MG63 (cell line): ENCODE data around the gene RAB10. TPM values are rescaled to one million over a fixed set of nuclear protein-coding genes. Genes with fewer than 3 reads are reported as not detected.
"Not testable (repeated sequence)": the region's sequence is repeated elsewhere in the genome, so short reads cannot be mapped to it uniquely, and the experiment has no call there.

ENCODE experiments used
- DNase-seq: peaks from one replicate; pipeline ENCODE4 v3.0.0-alpha.2; 2020
- H3K27me3 ChIP-seq: fragments of 250-450 bp; sonication (Bioruptor Pico); 2 replicates; pipeline ENCODE4 v1.5.1; 2020; ENCODE audit warnings: mild to moderate bottlenecking, moderate library complexity
- H3K36me3 ChIP-seq: fragments of 250-450 bp; sonication (Bioruptor Pico); 2 replicates; pipeline ENCODE4 v1.5.1; 2020; ENCODE audit warnings: mild to moderate bottlenecking, moderate library complexity
- H3K4me3 ChIP-seq: fragments of 250-450 bp; sonication (Bioruptor Pico); 2 replicates; pipeline ENCODE4 v1.5.1; 2020; ENCODE audit warnings: mild to moderate bottlenecking, moderate library complexity
- H3K9me3 ChIP-seq: fragments of 250-450 bp; sonication (Bioruptor Pico); 2 replicates; pipeline ENCODE4 v1.5.1; 2020; ENCODE audit warnings: mild to moderate bottlenecking, moderate library complexity
- total RNA-seq: library from RNA; depleted of rRNA; stranded (reverse); fragments of >200 nt; shearing (Covaris generic); gene quantifications from 2 replicates; pipeline ENCODE4 v1.2.3, GENCODE V29; 2014; ENCODE audit warnings: low replicate concordance

RAB10 gene
- total RNA-seq, 1 experiment from 2014 or later, result 102 TPM

- no peaks in the 10 kb centered on the region for H3K27me3 ChIP-seq
These were observed 66.0 kb downstream of the RAB10 start for GRCh38 chr2:26099933-26100332.

GRCh38 chr2:26100384-26100783 lies 66.5 kb downstream of the RAB10 start:
- H3K9me3 ChIP-seq, result 0 out of 2 replicates have a peak, but pooled peaks cover 3% of the 10 kb centered on the region
- no peaks in the 10 kb centered on the region for H3K27me3 ChIP-seq
- DNase-seq, result no peak
- H3K36me3 ChIP-seq, result peaks cover 37% of the 10 kb centered on the region
- H3K4me3 ChIP-seq, result no peak overlapping the region

More at GRCh38 chr2:26099933-26100332, 66.0 kb downstream of the RAB10 start:
- H3K9me3 ChIP-seq, result 0 out of 2 replicates have a peak, but pooled peaks cover 3% of the 10 kb centered on the region
- no peak for DNase-seq
- H3K36me3 ChIP-seq, result peaks cover 33% of the 10 kb centered on the region
- no peak overlapping the region for H3K4me3 ChIP-seq

- Histone ChIP-seq H3K4me3 (no peak overlapping the region), H3K9me3 (0 out of 2 replicates have a peak, but pooled peaks cover 3% of the 10 kb centered on the region), H3K27me3 (no peaks in the 10 kb centered on the region), H3K36me3 (peaks cover 31% of the 10 kb centered on the region)
- no peak for DNase-seq
These were observed 69.9 kb downstream of the RAB10 start for GRCh38 chr2:26103752-26104151.

DNA sequence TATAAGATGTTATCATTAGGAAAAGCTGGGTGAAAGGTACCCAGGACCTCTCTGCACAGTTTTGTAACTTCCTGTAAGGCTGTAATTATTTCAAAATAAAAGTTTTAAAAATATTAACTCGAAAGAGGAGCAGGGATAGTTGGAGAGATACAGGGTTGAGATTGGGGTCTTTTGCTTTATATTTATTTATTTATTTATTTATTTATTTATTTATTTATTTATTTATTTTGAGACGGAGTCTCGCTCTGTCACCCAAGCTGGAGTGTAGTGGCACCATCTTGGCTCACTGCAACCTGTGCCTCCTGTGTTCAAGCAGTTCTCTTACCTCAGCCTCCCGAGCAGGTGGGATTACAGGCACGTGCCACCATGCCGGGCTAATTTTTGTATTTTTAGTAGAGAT lies 74.8 kb downstream of the RAB10 start:
- H3K9me3 ChIP-seq, H3K27me3 ChIP-seq, DNase-seq, H3K4me3 ChIP-seq: not testable (repeated sequence)
- peaks cover 38% of the 10 kb centered on the region for H3K36me3 ChIP-seq

DNA sequence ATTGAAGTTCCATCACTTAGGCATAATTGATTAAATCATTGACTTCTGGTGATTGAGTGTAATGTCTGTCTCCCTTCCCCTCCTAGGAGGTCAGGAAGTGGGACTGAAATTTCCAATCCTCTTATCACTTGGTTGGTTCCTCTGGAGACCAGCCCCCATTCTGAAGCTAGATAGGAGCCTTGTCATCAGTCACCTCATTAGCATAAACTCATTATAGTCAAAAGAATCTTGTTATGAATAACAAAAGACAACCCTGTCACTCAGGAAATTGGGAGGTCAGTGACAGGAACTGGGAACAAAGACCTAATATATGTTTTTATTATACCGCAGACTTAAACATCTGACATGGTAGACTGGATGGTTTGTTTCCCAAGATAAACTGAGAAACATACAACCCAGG lies 78.3 kb downstream of the RAB10 start:
- no peaks in the 10 kb centered on the region for H3K27me3 ChIP-seq
- no peaks in the 10 kb centered on the region for H3K9me3 ChIP-seq
- peaks cover 26% of the 10 kb centered on the region for H3K36me3 ChIP-seq
- DNase-seq, result no peak
- no peak overlapping the region for H3K4me3 ChIP-seq

DNA sequence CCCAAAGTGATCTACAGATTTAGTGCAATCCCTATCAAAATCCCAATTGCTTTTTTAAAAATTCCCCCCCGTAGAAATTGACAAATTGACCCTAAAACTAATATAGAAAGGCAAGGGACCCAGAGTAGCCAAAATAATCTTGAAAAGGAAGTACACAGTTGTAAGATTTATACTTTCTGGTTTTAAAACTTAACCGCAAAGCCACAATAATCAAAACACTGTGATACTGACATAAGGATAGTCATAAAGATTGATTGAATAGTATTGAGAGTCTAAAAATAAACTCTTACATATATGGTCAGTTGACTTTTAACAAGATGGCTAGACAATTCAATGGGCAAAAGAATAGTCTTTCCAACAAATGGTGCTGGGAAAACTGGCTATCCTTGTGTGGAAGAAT lies 80.3 kb downstream of the RAB10 start:
- no peaks in the 10 kb centered on the region for H3K9me3 ChIP-seq
- H3K36me3 ChIP-seq, result peaks cover 28% of the 10 kb centered on the region
- H3K27me3 ChIP-seq, result no peaks in the 10 kb centered on the region
- no peak overlapping the region for H3K4me3 ChIP-seq
- no peak for DNase-seq

DNA sequence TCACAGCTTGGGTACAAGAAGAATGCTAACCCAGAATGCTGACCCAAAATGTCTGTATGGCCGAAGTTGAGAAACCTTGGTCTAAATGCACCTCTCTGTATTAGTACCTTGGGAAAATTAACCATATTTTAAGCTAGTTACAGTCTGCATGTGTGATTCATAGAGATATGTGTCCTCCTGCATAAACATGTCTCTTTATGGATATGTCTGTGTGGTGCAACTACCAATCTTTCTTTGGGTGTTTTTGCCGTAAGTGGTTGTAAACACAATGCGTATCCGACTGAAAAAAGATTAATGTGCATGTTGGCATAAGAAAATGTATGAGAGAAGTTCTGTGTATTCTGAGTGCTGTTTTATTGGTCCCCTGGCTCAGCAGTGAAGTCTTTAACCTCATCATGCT lies 84.8 kb downstream of the RAB10 start:
- Histone ChIP-seq H3K9me3 (no peaks in the 10 kb centered on the region), H3K27me3 (no peaks in the 10 kb centered on the region), H3K36me3 (peaks cover 6% of the 10 kb centered on the region; the same call in 1 of the 2 replicates), H3K4me3 (no peak overlapping the region)
- no peak for DNase-seq

DNA sequence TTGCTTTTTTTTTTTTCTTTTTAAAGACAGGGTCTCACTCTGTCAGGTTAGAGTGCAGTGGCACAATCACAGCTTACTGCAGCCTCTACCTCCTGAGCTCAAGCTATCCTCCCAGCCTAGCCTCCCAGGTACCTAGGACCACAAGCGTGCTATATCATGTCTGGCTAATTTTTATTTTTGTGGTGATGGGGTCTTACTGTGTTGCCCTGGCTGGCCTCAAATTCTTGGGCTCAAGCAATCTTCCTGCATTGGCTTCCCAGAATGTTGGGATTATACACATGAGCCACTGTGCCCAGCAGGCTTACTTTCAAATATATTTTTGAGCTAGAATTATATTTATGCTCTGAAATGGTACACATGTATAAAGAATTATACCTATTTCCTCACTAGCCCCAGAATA lies 85.6 kb downstream of the RAB10 start:
- Histone ChIP-seq H3K36me3 (peaks cover 6% of the 10 kb centered on the region), H3K4me3 (no peak overlapping the region), H3K9me3 (no peaks in the 10 kb centered on the region), H3K27me3 (no peaks in the 10 kb centered on the region)
- no peak for DNase-seq

- DNase-seq, result no peak
- Histone ChIP-seq H3K27me3 (no peaks in the 10 kb centered on the region), H3K9me3 (no peaks in the 10 kb centered on the region), H3K4me3 (no peak overlapping the region), H3K36me3 (peaks cover 10% of the 10 kb centered on the region)
These were observed 88.7 kb downstream of the RAB10 start for GRCh38 chr2:26122630-26123029.

GRCh38 chr2:26123426-26123825 lies 89.5 kb downstream of the RAB10 start:
- DNase-seq, result no peak

GRCh38 chr2:26126074-26126473 lies 92.2 kb downstream of the RAB10 start:
- peaks cover 22% of the 10 kb centered on the region for H3K36me3 ChIP-seq
- no peak for DNase-seq
- no peaks in the 10 kb centered on the region for H3K9me3 ChIP-seq
- no peaks in the 10 kb centered on the region for H3K27me3 ChIP-seq
- no peak overlapping the region for H3K4me3 ChIP-seq

More at GRCh38 chr2:26123426-26123825, 89.5 kb downstream of the RAB10 start:
- no peaks in the 10 kb centered on the region for H3K27me3 ChIP-seq
- H3K9me3 ChIP-seq, result no peaks in the 10 kb centered on the region
- H3K4me3 ChIP-seq, result no peak overlapping the region
- peaks cover 18% of the 10 kb centered on the region for H3K36me3 ChIP-seq

DNA sequence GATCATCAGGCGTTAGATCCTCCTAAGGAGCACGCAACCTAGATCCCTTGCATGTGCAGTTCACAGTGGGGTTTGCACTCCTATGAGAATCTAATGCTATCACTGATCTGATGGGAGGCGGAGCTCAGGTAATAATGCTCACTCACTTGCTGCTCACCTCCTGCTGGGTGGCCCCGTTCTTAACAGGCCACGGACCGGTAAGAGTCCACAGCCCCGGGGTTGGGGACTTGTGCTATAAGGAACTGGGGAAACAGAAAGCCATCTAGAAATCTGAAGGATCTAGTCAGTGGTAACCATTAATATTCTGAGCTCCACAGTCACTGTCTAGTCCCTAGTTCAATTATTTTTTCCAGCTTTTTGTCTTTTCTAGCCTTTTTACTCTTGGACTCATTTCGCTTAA lies 94.3 kb downstream of the RAB10 start:
- Histone ChIP-seq H3K27me3 (no peaks in the 10 kb centered on the region), H3K9me3 (no peaks in the 10 kb centered on the region), H3K4me3 (no peak overlapping the region), H3K36me3 (peaks cover 20% of the 10 kb centered on the region)
- DNase-seq, result no peak

DNA sequence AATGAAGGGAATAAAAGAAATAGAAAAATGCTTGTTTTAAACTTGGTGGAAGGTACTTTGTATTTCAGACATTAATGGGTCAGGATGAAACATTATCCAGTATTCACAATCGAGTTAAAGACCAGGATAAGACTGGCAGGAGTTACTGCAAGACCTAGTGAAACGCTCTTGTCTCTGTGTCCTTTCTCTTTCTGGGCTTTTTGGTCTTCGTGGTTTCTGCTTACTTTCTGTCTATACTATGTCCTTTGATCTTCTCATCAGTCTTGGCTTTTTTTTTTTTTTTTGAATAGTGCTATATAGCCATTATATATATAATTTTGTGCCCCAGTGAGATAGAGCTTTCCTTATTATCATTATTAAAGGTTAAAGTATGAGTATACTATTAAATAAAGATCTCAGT lies 96.9 kb downstream of the RAB10 start:
- Histone ChIP-seq H3K36me3 (peaks cover 34% of the 10 kb centered on the region), H3K27me3 (no peaks in the 10 kb centered on the region), H3K9me3 (no peaks in the 10 kb centered on the region), H3K4me3 (no peak overlapping the region)
- no peak for DNase-seq

GRCh38 chr2:26136451-26136850 lies 102.6 kb downstream of the RAB10 start:
- peaks cover 23% of the 10 kb centered on the region for H3K36me3 ChIP-seq
- no peak for DNase-seq
- no peak overlapping the region for H3K4me3 ChIP-seq
- H3K27me3 ChIP-seq, result no peaks in the 10 kb centered on the region
- H3K9me3 ChIP-seq, result no peaks in the 10 kb centered on the region

- Histone ChIP-seq H3K4me3 (no peak overlapping the region), H3K9me3 (no peaks in the 10 kb centered on the region), H3K36me3 (peaks cover 14% of the 10 kb centered on the region), H3K27me3 (no peaks in the 10 kb centered on the region)
- no peak for DNase-seq
These were observed 105.6 kb downstream of the RAB10 start for GRCh38 chr2:26139269-26140183.

DNA sequence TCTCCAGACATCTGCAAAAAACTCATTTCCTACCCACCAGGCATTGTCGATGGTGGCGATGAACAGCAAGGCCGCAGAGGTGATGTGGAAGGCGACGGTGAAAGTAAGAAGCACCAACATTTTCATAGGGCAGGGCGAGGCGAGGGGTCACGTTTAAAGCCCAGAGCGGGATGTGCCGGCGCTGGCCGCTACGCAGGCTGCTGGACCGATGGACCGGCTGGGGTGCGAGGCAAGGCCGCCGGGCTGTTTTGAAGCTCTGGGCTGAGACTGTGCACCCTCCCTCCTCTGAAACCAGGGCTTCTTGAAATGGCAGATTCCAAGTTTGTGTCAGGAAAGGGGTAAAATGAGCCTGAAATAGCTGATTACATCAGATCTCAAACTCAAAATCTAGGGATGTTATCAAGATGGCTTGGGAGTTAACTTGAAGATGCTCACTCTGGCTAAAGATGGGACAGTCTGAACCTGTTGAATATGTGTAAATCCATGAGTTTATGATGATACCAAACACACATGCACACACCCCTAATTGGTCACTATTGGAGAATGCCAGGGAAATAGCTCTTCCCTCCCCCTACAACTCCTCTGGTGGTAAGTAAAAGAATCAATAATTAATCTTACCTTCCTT lies 107.4 kb downstream of the RAB10 start:
- Histone ChIP-seq H3K9me3 (no peaks in the 10 kb centered on the region), H3K36me3 (peaks cover 8% of the 10 kb centered on the region), H3K4me3 (no peak overlapping the region), H3K27me3 (no peaks in the 10 kb centered on the region)
- DNase-seq, result no peak

DNA sequence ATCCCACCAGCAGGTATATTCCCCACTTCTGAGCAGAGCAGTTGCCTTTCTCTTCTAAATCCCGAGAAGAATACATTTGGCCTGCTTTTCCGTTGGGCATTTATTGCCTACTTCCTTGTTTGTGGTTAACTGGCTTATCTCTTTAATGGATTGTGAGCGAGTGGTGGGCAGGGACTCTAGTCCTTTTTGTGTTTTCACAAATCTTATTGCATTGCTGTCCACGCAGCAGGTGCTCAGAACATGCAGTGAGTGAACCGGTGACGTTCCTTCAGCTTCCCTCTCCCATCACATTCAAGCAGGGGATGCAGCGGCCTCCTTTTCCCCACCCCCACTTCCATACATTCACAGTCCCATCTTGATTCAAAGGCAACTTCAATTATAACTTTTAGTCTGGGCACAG lies 110.1 kb downstream of the RAB10 start:
- H3K9me3 ChIP-seq, result no peaks in the 10 kb centered on the region
- H3K4me3 ChIP-seq, result no peak overlapping the region
- no peaks in the 10 kb centered on the region for H3K36me3 ChIP-seq
- H3K27me3 ChIP-seq, result no peaks in the 10 kb centered on the region
- DNase-seq, result no peak
